ENCODE measurements around the gene C2CD4C.
"Not testable (repeated sequence)": the region's sequence is repeated elsewhere in the genome, so short reads cannot be mapped to it uniquely, and the experiment has no call there.

Gene C2CD4C

DNA sequence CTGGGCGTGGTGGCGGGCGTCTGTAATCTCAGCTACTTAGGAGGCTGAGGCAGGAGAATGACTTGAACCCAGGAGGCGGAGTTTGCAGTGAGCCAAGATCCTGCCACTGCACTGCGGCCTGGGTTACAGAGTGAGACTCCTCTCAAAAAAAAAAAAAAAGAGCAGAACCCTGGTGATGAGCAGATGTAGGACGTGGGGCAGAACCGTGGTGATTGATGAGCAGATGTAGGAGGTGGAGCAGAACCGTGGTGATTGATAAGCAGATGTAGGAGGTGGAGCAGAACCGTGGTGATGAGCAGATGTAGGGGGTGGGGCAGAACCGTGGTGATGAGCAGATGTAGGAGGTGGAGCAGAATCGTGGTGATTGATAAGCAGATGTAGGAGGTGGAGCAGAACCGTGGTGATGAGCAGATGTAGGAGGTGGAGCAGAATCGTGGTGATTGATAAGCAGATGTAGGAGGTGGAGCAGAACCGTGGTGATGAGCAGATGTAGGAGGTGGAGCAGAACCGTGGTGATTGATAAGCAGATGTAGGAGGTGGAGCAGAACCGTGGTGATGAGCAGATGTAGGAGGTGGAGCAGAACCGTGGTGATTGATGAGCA is 28.2 kb downstream of the C2CD4C start:
- not testable (repeated sequence) for DNase-seq (ENCODE audit: low spot score)

DNA sequence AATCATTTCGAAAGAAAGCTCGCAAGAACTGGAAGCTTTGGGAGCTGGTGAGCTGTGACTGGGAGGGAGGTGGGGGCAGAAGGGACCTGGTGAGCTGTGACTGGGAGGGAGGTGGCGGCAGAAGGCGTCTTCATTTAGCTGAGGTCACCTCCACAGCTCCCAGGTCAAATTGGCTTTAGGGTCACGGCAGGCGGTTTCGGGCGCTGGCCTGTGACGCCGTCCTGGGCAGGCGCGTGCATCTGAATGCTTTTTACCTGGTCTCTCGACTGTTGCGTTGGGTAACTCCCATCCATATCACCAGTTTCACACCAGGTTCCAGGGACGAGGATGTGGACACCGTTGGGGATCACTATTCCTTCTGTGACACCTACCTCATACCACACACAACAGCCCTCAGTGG is 29.2 kb downstream of the C2CD4C start:
- no peak for DNase-seq (ENCODE audit: low spot score)

DNA sequence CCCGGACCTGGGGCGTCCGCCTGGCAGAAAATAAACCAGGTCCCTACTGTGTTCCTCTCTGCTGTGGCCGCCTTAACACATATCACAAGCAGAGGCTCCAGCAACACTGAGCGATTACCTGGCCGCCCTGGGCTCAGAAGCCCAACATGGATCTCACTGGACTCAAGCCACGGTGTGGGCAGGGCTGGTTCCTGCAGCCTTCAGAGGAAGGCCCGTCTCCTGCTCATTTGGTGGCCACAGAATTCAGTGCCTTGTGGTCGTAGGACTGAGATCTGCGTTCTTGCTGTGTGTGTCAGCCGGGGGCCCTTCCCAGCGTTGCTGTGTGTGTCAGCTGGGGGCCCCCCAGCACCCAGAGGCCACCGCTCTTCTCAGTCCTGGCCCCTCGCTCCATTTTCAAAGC is 30.2 kb downstream of the C2CD4C start:
- DNase-seq (ENCODE audit: low spot score) = no peak

DNA sequence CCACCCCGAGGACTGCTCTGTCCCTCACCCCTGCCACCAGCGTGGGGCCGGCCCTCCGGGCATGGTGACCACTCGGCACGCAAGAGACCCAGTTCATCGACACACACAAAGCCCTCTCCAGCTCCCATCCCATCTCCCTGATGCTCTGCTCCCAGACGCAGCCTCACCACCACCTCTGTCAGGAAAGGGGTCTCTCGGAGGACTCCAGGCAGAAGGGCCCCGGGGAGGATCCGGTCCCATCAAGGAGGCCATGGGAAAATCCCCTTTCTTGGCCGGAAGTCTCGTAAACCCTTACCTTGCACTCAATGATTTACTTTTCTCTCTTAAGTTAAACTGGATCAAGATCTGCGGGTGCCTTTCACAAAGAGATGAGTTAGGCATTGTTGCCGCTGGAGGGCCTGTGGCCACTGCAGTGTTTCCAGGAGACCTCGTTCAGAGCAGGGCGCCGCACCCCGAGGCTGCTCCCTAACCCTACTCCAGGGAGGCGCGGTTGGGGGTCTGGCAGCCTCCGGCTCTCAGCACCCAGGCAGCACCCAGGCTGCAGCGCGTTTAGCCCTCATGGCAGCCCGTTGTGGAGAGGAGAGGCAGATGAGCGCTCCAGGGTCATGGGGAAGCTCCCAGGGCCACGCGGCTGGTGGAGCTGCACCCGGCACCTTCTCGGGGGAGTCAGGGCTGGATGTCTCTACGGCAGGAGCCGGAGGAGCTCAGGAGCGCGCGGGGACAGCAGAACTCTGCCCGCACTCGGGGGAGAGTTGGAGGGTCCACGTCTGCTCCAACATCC is 31.0 kb downstream of the C2CD4C start:
- DNase-seq (ENCODE audit: low spot score) = no peak

DNA sequence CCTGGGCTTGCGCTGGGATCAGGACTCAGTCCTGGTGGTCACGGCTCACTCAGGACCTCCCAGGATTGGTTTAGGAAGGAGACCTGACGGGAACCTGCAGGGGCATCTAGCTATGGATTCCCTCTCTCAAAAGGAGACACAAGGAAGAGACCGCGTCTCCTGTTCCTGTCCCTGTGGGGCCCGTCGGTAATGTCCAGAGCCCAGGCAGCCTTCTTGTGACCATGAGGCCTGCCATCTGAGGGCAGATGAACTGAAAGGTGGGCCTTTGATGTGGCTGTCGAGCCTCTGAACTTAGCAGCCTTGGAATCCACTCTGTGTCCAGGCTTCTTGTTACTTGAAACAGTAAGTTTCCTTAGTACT is 32.9 kb downstream of the C2CD4C start:
- no peak for DNase-seq (ENCODE audit: low spot score)

DNA sequence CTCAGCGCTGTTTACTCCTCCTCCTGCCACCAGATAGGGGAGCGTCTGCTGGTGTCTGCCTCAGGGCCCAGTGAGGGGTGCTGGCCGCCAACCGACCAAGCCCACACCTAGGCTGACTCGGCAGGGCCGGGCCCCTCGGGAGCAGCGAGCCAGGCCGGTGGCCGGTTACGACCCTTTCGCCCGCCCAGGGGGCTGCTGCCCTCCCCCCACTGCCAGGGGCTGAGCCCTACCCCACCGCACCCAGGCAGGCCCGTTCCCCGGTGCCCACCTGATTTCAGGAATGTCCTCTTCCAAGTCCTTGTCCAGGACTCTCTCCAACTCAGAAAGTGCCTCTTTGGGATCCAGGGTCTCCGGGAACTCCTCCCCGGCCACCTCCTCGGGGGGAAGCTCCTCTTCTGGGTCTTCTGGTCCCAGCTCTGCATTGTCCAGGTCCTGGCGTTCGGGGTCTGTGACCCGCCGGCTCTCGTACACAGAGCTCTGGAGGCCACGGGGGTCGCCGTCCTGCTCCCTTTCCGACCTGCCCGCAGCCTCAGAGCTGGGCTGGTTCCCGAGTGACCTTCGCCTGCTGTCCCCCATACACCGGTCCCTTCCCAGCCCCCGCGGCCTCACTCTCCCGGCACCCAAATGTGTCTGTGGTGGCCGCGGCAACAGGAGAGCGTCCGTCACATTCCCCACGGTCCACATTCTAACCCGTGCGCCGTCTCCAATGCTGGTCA is 33.4 kb downstream of the C2CD4C start:
- no peak for DNase-seq (ENCODE audit: low spot score)

DNA sequence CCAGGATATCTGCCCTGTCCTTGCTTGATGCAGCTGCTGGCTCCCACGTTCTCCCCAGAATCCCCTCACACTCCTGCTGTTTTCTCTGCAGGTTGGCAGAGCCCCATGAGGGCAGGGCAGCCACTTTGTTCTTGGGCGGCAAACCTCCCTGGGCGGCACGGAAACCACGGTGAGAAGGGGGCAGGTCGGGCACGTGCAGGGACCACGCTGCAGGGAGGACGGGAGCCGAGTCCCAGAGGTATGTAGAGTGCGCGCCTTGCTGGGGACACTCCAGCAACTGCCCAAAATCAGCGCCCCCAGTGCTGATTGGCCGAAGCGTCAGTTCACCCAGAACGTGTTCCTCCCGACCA is 34.1 kb downstream of the C2CD4C start:
- no peak for DNase-seq (ENCODE audit: low spot score)

DNA sequence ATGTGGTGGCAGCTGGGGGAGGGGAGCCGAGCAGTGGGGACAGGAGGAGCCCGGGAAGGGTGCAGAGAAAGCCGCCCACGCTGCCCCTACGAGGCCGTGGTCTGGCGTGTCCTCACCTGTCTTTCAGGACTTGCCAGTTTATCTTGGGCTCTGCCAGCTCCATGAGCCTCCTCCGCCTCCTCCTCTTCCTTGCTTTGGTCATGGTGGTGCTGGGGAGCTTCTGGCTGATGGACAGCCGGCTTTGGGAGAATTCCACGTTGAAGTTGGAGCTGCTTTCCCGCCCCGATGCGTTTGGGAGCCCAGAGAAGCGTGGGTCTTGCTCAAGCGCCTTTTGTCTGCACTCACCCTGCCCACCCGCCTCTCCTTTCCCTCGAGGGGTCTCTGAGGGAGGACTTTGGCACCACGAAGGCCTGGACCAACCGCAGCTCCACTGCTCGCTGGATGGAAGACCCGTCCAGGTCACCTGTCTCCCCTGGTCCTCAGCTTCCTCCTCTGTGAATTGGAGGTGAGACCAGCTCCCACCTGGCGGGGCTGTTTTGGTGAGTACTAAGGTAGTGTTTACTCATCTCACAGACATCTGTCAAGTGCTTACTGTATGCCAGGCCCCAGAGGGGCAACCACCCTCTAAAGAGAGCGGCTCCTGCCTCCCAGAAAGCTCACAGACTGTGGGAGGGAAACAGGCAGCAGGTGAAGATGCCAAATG is 34.6 kb downstream of the C2CD4C start:
- DNase-seq (ENCODE audit: low spot score) = no peak

DNA sequence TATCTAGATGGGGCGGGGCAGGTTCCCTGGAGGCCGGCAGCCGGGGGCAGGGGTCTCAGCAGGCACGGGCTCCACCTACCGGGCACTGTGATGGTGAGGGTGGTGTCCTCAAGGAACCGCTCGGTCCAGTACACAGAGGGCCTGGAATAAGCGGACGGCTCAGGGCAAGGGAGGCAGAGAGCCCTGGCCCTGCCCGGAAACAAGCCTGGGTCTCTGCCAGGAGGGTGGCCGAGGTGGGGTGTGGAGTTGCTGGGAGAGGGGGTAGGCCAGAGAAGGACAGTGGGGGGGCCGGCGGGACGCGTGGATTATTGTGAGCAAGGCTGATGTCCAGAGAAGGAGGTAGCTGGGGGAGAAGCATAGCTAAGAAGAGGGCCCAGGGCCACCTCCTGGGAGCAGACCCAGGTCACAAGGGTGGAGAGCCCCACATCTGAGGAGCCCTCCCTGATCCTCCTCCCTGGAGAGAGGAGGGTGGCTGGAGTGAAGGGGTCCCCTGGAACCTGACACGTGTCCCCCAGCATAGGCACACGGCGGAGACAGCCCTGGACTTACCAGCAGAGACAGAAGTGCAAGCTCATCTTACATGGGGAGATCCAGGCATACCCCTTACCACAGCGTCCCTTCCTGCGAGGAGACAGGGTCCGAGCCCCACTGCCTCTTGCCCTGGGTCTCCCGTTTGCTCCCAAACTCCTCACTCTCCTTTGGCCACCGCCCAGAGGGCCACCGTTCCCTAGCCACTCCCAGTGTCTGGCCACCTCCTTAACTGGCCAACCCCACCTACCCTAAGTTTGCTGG is 35.4 kb downstream of the C2CD4C start:
- DNase-seq (ENCODE audit: low spot score) = no peak

DNA sequence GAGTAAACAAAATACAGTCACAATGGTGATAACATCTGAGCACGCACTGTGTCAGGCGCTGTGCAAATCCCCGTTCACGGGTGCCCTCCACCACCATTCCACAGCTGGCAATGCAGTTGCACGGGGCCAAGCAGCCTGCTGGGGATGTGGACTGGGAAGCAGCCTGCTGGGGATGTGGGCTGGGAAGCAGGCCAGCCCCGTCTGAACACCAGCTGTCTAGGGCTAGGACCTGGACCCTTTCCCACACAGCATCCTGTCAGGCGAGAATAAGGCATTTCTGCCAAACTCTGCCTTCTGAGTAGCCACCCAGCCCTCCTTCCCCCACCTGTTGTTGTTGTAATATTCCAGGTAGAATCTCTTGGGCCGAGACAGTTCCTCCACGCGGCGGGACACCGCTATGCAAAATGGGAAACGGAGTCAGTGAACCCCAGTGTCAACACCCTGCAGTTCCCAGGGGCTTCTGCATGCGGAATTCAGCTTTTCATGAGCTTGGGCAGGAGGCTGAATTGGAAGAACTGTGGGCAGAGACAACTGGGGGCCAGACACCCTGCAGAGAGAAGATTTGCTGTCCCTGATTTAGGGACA is 36.5 kb downstream of the C2CD4C start:
- DNase-seq (ENCODE audit: low spot score) = no peak

DNA sequence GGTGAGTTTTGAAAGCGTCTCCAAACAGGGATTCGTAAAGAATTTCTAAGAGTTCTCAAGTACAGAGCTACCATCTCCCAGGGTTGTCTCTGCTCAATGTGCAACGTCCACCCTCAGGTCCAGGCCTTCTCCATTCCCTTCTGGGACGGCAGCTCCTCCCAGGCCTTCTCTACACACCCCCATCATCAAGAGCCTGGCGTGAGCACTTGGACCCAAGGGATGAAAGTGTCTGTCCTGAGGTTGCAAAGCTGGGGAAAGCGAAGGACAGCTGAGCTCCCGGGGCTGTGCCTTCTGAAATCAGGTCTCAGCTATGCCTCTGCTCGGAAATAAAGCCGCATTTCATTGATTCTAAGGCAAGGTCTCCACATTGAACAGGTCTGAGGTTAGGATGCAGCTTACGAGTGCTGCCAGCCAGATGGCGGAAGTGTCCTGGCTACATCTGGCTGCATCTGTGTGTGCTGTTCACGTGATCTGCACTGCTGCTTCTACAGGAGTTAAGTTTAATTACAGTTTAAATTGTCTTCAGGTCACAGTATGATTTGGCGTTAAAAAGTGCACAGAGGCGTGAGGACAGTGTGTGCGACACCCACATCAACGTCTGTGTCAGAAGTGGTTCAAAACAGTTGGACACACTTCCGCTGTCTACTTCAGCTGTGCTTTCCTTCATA is 37.3 kb downstream of the C2CD4C start:
- no peak for DNase-seq (ENCODE audit: low spot score)

DNA sequence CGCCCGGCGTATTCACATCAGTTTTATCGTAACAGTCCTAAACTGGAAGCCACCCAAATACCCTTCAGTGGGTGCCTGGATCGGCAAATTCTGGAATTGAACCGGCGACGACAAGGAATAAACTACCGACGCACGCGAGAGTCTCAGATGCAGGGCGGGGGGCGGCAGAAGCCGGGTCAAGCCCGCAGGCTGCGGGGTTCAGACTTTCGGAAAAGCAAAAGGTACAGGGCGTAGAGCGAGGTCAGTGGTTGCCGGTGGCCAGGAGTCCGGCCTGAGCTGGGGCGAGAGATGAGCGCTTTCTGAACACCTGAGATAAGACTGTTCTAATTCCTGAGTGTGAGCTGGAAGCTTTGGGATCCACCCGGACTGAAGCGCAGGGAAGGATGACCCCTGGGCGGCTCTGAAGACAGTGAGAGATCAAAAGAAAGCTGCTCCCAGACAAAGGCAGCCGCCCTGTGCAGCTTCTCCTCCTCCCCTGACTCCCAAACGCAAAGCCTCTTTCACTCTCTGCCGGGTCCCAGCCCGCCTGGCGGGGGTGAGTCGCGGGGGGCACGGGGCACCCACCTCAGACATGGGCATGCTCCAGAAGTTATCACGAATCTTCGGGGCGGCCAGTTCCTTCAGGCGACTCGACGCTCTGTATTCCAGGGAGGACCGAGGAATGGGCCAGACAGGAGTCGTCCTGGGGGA is 38.2 kb downstream of the C2CD4C start:
- no peak for DNase-seq (ENCODE audit: low spot score)

DNA sequence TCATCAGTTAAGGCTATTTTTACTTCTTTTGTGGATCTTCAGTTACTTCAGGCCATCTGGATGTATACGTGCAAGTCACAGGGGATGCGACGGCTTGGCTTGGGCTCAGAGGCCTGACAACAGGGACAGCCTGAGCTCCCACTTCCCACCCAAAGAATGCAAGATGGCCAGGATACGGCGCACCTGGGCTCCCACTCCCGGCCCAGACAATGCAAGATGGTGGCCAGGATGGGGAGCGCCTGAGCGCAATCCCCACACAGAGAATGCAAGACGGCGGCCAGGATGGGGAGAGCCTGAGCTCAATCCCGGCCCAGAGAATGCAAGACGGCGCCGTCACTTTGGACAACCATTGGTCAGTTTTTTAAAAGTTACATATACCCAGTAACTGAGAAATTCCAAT is 39.1 kb downstream of the C2CD4C start:
- no peak for DNase-seq (ENCODE audit: low spot score)

DNA sequence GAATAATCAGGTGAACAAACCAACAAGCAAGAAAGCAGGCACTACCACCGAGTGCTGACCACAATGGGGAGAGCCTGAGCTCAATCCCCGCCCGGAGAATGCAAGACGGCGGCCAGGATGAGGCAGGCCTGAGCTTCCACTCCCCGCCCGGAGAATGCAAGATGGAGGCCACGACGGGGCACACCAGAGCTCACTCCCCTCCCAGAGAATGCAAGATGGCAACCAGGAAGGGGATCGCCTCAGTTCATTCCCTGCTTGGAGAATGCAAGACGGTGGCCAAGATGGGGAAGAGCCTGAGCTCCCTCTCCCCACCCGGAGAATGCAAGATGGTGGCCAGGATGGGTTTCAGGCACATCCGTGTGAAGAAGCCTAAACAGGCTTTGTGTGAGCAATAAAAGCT is 39.7 kb downstream of the C2CD4C start:
- DNase-seq (ENCODE audit: low spot score) = no peak

DNA sequence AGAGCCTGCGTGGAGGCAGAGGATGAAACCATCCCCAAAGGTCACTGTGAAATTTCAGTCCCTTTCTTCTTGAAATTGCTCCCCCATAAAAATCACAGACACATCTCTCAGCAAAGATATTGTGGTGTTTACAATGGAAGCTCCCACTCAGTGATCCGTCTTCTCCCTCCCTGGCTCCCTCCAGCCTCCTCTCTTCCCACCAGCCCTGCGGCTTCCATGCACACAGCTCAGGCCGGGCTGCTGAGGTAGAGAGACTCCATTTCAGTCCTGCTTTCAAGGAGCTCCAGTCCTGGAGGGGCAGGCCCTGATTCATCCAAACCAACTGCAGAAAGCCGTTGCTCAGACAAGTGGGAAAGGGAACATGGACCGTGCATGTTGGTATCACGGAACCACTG is 40.3 kb downstream of the C2CD4C start:
- DNase-seq (ENCODE audit: low spot score) = no peak

DNA sequence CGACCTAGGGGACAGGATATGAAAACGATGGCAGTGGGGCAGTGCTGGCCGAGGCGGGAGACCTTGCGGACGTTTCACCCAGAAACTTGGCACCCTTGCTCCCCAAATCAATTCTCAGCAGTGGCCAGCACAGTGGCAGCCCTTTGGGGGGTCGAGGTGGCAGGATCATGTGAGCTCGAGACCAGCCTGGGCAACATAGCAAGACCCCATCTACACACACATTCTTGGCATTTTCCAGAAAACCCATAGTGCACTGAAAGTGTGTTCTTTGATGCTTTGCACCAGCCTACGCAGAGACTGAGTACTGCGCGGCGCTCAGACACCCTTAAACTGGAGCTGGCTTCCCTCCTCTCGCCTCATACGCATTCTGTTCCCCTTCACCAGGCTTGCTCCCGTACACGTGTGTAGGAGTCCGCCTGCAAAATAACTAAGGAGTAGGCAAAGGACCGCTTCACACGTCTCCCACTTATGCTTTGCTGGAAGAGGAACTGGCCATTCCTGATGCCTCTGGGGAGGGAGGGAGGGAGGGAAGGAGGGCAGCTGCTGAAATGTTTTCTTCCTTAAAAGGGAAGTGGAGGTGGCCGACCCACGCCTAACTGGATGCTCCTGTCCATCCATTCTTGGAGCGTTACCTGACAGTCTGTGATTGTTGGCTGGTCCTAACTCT is 40.9 kb downstream of the C2CD4C start:
- DNase-seq (ENCODE audit: low spot score) = no peak

DNA sequence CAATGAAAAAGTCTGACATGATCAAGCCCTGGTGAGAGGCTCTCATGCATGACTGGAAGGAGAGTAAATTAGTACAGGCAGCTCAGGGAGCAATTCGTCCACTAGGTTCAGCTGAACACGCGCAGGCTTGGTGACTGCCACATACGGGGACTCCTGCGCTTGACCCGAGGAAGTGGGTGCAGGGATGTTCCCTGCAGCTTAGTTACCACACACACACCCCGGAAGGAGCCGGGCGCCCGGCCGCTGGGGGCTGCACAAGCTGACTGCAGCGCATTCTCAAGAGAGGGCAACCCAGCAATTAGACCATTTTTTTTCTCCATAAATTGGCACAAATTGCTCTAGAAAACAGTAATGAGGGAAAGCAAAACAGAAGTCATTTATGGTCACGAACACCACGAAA is 41.4 kb downstream of the C2CD4C start:
- no peak for DNase-seq (ENCODE audit: low spot score)

DNA sequence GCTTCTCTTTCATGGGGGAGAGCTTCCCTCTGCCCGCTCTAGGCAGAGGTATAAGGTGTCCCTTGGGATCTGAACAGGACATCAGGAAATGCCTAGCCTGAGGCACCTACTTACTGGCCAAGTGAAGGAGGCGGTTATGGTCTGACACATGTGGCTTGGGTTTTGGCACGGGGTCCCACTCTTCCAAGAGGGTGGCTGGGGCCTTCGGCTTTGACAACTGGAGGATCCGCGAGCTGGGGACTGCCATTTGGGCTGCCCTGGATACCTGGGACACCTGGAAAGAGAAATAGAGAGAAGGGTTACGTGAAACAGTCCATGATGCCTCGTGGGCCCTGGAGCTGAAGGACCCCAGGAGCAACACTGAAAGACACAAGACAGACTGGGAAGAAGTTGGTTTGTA is 42.0 kb downstream of the C2CD4C start:
- DNase-seq (ENCODE audit: low spot score) = no peak

DNA sequence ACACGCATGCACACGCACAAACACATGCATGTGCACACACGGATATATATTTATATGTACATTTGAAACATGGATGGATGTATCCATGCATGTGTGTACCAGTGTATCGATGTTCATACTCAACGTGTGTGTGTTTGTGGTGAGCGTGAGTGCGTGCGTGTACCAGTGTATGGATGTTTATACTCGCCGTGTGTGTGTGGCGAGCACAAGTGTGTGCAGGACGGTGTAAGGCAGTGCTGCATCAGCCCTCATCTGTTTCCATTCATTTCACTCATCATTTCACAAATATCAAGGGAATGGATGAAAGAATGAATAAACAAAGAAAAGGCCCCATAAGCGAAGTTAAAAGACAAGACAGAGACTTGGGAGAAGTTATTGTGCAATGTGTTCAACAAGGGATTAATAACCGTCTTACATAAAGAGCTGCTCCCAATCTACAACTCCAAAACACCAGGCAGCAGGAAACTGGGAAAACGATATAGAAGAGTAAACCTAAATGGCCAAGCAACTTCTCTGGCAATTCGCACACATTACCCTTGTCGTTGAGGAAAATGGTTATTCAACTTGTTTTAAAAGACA is 42.7 kb downstream of the C2CD4C start:
- DNase-seq (ENCODE audit: low spot score) = no peak
